Kasumi-1 (cell line): ENCODE results near the gene BTK.
"Not testable (repeated sequence)": the region's sequence is repeated elsewhere in the genome, so short reads cannot be mapped to it uniquely, and the experiment has no call there.

Experiments used
- DNase-seq, 2 experiments: peaks; one replicate each; lab custom pipeline; 2025; lab: John Stamatoyannopoulos, UW

The BTK gene

DNA sequence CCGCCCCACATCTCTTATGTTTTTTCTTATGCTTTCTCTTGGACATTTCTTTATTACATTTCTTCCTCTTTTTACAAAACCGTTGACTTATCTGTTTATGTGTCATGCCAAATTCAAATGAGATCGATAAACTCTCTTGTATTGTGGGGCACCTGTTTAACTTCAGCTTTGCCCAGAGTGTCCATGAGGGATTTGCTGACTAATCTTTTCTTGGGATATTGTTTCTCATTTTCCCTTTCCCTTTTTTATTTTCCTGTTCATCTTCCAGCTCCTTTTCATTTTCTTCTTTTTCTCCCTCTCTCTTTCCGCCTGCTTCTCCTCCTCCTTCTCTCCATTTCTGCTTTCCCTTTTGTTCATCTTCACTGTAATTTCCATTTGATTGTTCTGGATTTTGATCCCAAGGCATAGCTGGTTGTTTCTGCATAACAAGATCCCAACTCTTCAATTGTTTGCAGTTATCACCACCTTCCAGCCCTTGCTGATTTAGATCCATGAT is 48.2 kb downstream of the BTK start:
- no peak for DNase-seq

DNA sequence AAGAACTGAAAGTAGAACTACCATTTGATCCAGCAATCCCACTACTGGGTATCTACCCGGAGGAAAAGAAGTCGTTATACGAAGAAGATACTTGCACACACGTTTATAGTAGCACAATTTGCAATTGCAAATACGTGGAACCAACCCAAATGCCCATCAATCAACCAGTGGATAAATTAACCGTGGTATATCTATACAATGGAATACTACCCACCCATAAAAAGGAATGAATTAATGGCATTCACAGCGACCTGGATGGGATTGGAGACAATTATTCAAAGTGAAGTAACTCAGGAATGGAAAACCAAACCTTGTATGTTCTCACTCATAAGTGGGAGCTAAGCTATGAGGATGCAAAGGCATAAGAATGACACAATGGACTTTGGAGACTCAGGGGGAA is 51.7 kb downstream of the BTK start:
- not testable (repeated sequence) for DNase-seq

DNA sequence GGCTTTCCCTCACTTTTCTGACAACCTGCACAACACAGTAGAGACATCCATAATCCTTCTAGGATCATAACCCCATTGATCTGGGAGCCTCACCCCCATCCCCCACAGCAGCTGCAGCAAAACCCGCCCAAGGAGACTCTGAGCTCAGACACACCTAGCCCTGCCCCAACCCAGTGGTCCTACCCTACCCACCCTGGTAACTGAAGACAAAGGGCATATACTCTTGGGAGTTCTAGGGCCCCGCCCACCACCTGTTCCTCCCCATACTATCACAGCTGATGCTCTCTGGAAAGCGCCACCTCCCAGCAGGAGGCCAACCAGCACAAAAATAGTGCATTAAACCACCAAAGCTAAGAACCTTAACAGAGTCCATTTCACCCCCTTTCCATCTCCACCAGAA is 59.4 kb downstream of the BTK start:
- DNase-seq, result not testable (repeated sequence)

DNA sequence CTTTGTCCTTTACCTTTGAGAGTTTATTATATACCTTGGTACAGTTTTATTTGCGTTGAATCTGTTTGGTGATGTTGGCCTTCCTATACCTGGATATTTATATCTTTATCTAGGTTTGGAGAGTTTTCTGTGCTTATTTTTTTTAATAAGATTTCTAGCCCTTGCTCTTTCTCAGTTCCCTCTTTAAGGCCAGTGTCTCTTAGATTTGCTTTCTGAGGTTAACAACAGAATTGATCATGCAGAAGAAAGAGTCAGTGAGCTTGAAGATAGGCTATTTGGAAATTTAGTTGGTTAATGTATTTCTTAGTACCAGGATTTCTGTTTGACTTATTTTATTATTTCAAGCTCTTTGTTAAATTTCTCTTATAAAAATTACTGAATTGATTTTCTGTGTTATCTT is 82.2 kb downstream of the BTK start:
- DNase-seq, result no peak
